Right lobe of liver (tissue), 6 donors: ENCODE data around the gene KLHL17. TPM values are rescaled to one million over a fixed set of nuclear protein-coding genes. Genes with fewer than 3 reads are reported as not detected.
"Not testable (repeated sequence)": the region's sequence is repeated elsewhere in the genome, so short reads cannot be mapped to it uniquely, and the experiment has no call there.

Experiments used
- ATAC-seq, 4 donors: fragments of 200-7000 bp; cut with Tn5 transposase; one replicate each; pipeline ENCODE4 v1.9.1; 2020; ENCODE audit warnings: mild to moderate bottlenecking in 4 of 4, moderate library complexity in 4 of 4
- DNase-seq, 3 donors: peaks; one replicate each; pipeline ENCODE4 v3.0.0-alpha.2; 2020
- H3K27ac ChIP-seq, 3 donors: fragments of 200-600 bp; one replicate each; pipeline ENCODE4 v1.8.0; 2022
- H3K27me3 ChIP-seq, 2 donors: fragments of 200-600 bp; one replicate each; pipeline ENCODE4 v1.8.0; 2022
- H3K36me3 ChIP-seq, 4 donors: fragments of 200-600 bp; sonication (generic) in 1 of 4; one replicate each; pipeline versions ENCODE4 v1.5.1 to v1.8.0; 2017 to 2022; ENCODE audit warnings: control low read depth in 1 of 4
- H3K4me1 ChIP-seq, 4 donors: fragments of 200-600 bp; sonication (generic) in 1 of 4; one replicate each; pipeline versions ENCODE4 v1.5.1 to v1.8.0; 2017 to 2022; ENCODE audit warnings: control low read depth in 1 of 4
- H3K4me3 ChIP-seq, 3 donors: fragments of 200-600 bp; one replicate each; pipeline ENCODE4 v1.8.0; 2022
- H3K9me3 ChIP-seq, 4 donors: fragments of 200-600 bp; sonication (generic) in 1 of 4; one replicate each; pipeline versions ENCODE4 v1.5.1 to v1.8.0; 2017 to 2022; ENCODE audit warnings: control low read depth in 1 of 4
- CTCF ChIP-seq, 4 donors: fragments of 200-600 bp in 3 of 4; fragments of 450-650 bp in 1 of 4; IDR thresholded peaks; one replicate each; pipeline versions ENCODE4 v1.5.1 to v1.8.0; 2016 to 2022; ENCODE audit warnings: antibody characterized with exemption in 4 of 4, mild to moderate bottlenecking in 2 of 4
- POLR2A ChIP-seq: fragments of 450-650 bp; IDR thresholded peaks from one replicate; pipeline ENCODE4 v1.6.1; 2017; ENCODE audit warnings: antibody characterized with exemption, mild to moderate bottlenecking
- WGBS: methylation state at CpG from one replicate; pipeline ENCODE4 v1.1.6; 2018; ENCODE audit warnings: low coverage, low lambda C conversion rate; ENCODE audit not compliant: insufficient coverage; ENCODE audit errors: missing lambda C conversion rate; 5-methylcytosine and 5-hydroxymethylcytosine counted together
- intact Hi-C, 2 donors: fragments of 100-400 bp; cut with DNase I; formaldehyde crosslinking; loops; one replicate each; pipeline versions ENCODE4 v1.11.2 to v1.14.1; 2022
- total RNA-seq, 6 experiments: library from RNA; depleted of rRNA in 2 of 6; stranded (reverse); fragments of >200 nt in 2 of 6; fragmentation: NEBNext Ultra II Directional in 3 of 6; extraction: Animal tissue kit (Norgen Biotek cat#: 25700) in 3 of 6; gene quantifications; one replicate each; pipeline versions ENCODE4 v1.1.0 to v1.2.4, GENCODE V29; 2016 to 2023
- donor health status: DM: no; HTN: yes; CAD: no.
- donor health status: DM: no; HTN: no; CAD: no.
- donor health status: DM: no; HTN: no; CAD: no.
- donor health status: DM: no; HTN: yes; CAD: no.
- donor health status: DM: no; HTN: yes; CAD: no.

KLHL17 gene
- total RNA-seq, 6 experiments from 2014 or later, result 1.9 to 6.7 (median 4.3) TPM

GRCh38 chr1:991895-992294 is 31.5 kb downstream of the KLHL17 start:
- intact Hi-C loops, result no loop called here
- 93% methylated on average over 9 of the region's 10 CpGs for WGBS
- no peaks in the 10 kb centered on the region for H3K36me3 ChIP-seq
- no peaks in the 10 kb centered on the region for H3K4me1 ChIP-seq
- no peak for DNase-seq
- no peaks in the 10 kb centered on the region for H3K9me3 ChIP-seq
- no peak overlapping the region for H3K27ac ChIP-seq
- no peak for ATAC-seq
- H3K27me3 ChIP-seq, result no peaks in the 10 kb centered on the region
- TF ChIP-seq CTCF (IDR thresholded peaks at IDR 0.05) (no peak), POLR2A (no peak)
- H3K4me3 ChIP-seq, result no peak overlapping the region

- ATAC-seq (no peak), DNase-seq (no peak)
- no peak overlapping the region for H3K27ac ChIP-seq
- H3K9me3 ChIP-seq, result no peaks in the 10 kb centered on the region
- TF ChIP-seq POLR2A (no peak), CTCF (IDR thresholded peaks at IDR 0.05) (no peak)
- 91% methylated on average over 7 of the region's 7 CpGs for WGBS
- intact Hi-C loops, result no loop called here
- no peaks in the 10 kb centered on the region for H3K4me1 ChIP-seq
- H3K27me3 ChIP-seq, result peaks cover 0 to under 1% of the 10 kb centered on the region in 2 donors
- no peak overlapping the region for H3K4me3 ChIP-seq
- no peaks in the 10 kb centered on the region for H3K36me3 ChIP-seq
Measured at GRCh38 chr1:992362-992761, 32.0 kb downstream of the KLHL17 start.

GRCh38 chr1:993379-993995 is 33.1 kb downstream of the KLHL17 start:
- TF ChIP-seq CTCF (IDR thresholded peaks at IDR 0.05), result no peak
- 76% methylated on average over 10 of the region's 15 CpGs for WGBS
- H3K27ac ChIP-seq, result no peak overlapping the region
- H3K4me1 ChIP-seq, result peaks cover 0 to 4% (median 0%) of the 10 kb centered on the region in 4 donors
- no peaks in the 10 kb centered on the region for H3K9me3 ChIP-seq
- DNase-seq (no peak), ATAC-seq (no peak)
- H3K27me3 ChIP-seq, result peaks cover 6 to 12% of the 10 kb centered on the region in 2 donors
- H3K36me3 ChIP-seq, result no peaks in the 10 kb centered on the region
- intact Hi-C loops, result no loop called here
- H3K4me3 ChIP-seq, result no peak overlapping the region

GRCh38 chr1:994546-994945 is 34.2 kb downstream of the KLHL17 start:
- H3K4me1 ChIP-seq, result peaks cover 0 to 12% (median 0%) of the 10 kb centered on the region in 4 donors
- H3K27ac ChIP-seq, ATAC-seq, H3K36me3 ChIP-seq, H3K9me3 ChIP-seq, H3K4me3 ChIP-seq, intact Hi-C loops, DNase-seq: not testable (repeated sequence)
- H3K27me3 ChIP-seq, result peaks cover 6 to 14% of the 10 kb centered on the region in 2 donors
- WGBS, result 92% methylated on average over 4 of the region's 6 CpGs

- peak in 1 of 3 donors; percentile 46 for DNase-seq
- TF ChIP-seq CTCF (IDR thresholded peaks at IDR 0.05) (no peak), POLR2A (no peak)
- WGBS, result 18% methylated on average over 10 of the region's 30 CpGs
Measured at GRCh38 chr1:995665-996633, 35.6 kb downstream of the KLHL17 start.

More at GRCh38 chr1:995665-996633, 35.6 kb downstream of the KLHL17 start:
- Histone ChIP-seq H3K27me3 (peaks cover 6 to 14% of the 10 kb centered on the region in 2 donors), H3K36me3 (no peaks in the 10 kb centered on the region), H3K9me3 (no peaks in the 10 kb centered on the region), H3K4me1 (peaks cover 0 to 26% (median 0%) of the 10 kb centered on the region in 4 donors), H3K27ac (no peak overlapping the region), H3K4me3 (no peak overlapping the region)
- ATAC-seq, result no peak
- intact Hi-C loops, result no loop called here
